ENCODE measurements around the gene LEKR1. TPM values are rescaled to one million over a fixed set of nuclear protein-coding genes. Genes with fewer than 3 reads are reported as not detected.

LEKR1 gene
- total and polyA plus RNA-seq, 2 of the 13 experiments (the other 11 are each of a cell fraction or from before 2014, with no cell fraction given) = 0.49 to 1.5 TPM

DNA sequence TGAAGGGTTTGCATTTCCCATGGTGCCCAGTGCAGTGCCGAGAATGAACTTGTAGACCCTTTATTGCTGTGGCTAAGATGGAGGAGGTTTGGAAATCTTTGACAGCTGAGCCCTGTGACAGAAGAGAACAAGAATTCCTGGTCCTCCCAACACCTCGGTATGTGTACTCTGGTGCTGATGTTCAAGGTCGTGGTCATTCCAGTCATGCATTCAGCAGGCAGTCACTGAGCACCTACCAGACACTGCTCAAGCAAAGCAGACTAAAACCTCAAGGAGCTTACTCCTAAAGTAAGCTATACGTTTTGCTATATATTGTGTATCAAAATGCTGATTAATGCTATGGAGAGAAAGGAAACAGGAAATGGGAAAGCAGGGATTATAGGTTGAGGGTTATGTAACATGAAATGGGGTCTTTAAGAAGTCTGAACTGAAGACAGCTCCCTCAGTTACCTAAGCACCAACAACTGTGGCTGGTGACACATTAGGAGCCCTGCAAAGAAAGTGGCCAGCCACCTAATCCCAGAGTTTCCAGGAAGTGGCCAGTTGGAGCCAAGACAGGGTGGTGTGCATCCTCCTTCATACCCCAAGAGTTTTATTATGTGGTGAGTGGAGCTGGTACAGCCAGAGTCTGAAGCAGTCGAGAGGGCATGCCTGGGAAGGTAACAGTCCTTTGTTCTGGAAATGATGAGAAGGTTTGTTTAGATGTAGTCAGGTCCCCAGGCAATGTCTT lies 268.8 kb downstream of the LEKR1 start (continued):
- TF ChIP-seq, protein P1, sequence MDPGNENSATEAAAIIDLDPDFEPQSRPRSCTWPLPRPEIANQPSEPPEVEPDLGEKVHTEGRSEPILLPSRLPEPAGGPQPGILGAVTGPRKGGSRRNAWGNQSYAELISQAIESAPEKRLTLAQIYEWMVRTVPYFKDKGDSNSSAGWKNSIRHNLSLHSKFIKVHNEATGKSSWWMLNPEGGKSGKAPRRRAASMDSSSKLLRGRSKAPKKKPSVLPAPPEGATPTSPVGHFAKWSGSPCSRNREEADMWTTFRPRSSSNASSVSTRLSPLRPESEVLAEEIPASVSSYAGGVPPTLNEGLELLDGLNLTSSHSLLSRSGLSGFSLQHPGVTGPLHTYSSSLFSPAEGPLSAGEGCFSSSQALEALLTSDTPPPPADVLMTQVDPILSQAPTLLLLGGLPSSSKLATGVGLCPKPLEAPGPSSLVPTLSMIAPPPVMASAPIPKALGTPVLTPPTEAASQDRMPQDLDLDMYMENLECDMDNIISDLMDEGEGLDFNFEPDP (CRISPR knock-in tag; conservative IDR thresholded peaks at IDR 0.05) = no peak
- TF ChIP-seq ZFP82 (CRISPR knock-in tag; IDR thresholded peaks at IDR 0.05; ENCODE audit: borderline replicate concordance) = no peak
- TF ChIP-seq, protein P2, sequence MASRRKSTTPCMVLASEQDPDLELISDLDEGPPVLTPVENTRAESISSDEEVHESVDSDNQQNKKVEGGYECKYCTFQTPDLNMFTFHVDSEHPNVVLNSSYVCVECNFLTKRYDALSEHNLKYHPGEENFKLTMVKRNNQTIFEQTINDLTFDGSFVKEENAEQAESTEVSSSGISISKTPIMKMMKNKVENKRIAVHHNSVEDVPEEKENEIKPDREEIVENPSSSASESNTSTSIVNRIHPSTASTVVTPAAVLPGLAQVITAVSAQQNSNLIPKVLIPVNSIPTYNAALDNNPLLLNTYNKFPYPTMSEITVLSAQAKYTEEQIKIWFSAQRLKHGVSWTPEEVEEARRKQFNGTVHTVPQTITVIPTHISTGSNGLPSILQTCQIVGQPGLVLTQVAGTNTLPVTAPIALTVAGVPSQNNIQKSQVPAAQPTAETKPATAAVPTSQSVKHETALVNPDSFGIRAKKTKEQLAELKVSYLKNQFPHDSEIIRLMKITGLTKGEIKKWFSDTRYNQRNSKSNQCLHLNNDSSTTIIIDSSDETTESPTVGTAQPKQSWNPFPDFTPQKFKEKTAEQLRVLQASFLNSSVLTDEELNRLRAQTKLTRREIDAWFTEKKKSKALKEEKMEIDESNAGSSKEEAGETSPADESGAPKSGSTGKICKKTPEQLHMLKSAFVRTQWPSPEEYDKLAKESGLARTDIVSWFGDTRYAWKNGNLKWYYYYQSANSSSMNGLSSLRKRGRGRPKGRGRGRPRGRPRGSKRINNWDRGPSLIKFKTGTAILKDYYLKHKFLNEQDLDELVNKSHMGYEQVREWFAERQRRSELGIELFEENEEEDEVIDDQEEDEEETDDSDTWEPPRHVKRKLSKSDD (CRISPR knock-in tag; IDR thresholded peaks at IDR 0.05; ENCODE audit: low read depth) = no peak
- TF ChIP-seq RBM22 (optimal IDR thresholded peaks at IDR 0.05; ENCODE audit: low read length) = no peak
- TF ChIP-seq NFE2L2 (IDR thresholded peaks at IDR 0.05; ENCODE audit: low read length) = no peak
- no peak for TF ChIP-seq ZNF30 (CRISPR knock-in tag; IDR thresholded peaks at IDR 0.05)
- TF ChIP-seq, protein P3, sequence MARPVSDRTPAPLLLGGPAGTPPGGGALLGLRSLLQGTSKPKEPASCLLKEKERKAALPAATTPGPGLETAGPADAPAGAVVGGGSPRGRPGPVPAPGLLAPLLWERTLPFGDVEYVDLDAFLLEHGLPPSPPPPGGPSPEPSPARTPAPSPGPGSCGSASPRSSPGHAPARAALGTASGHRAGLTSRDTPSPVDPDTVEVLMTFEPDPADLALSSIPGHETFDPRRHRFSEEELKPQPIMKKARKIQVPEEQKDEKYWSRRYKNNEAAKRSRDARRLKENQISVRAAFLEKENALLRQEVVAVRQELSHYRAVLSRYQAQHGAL (CRISPR knock-in tag; IDR thresholded peaks at IDR 0.05; ENCODE audit: not compliant biosample characterization) = peak; percentile 79
- no peak for TF ChIP-seq RAD21 (CRISPR knock-in tag; IDR thresholded peaks at IDR 0.05)
- TF ChIP-seq GATAD1 (CRISPR knock-in tag; IDR thresholded peaks at IDR 0.05) = 0 out of 2 replicates have a peak, but pooled peaks have one; percentile 29
- TF ChIP-seq, protein P4, sequence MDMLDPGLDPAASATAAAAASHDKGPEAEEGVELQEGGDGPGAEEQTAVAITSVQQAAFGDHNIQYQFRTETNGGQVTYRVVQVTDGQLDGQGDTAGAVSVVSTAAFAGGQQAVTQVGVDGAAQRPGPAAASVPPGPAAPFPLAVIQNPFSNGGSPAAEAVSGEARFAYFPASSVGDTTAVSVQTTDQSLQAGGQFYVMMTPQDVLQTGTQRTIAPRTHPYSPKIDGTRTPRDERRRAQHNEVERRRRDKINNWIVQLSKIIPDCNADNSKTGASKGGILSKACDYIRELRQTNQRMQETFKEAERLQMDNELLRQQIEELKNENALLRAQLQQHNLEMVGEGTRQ (IDR thresholded peaks at IDR 0.05; ENCODE audit: low read depth, low read length) = no peak
- TF ChIP-seq, protein P4 (CRISPR knock-in tag; IDR thresholded peaks at IDR 0.05; ENCODE audit: borderline replicate concordance) = no peak
- no peak for TF ChIP-seq ZNF776 (CRISPR knock-in tag; IDR thresholded peaks at IDR 0.05)
- TF ChIP-seq ZNF260 (CRISPR knock-in tag; IDR thresholded peaks at IDR 0.05; ENCODE audit: borderline replicate concordance, low read depth) = no peak
- TF ChIP-seq MED13 (CRISPR knock-in tag; IDR thresholded peaks at IDR 0.05) = peak; percentile 66; the same call in 1 of the 2 replicates
- no peak for TF ChIP-seq BRCA1 (CRISPR knock-in tag; IDR thresholded peaks at IDR 0.05)
- no peak for TF ChIP-seq ZNF160 (CRISPR knock-in tag; IDR thresholded peaks at IDR 0.05)
- TF ChIP-seq, protein P5, sequence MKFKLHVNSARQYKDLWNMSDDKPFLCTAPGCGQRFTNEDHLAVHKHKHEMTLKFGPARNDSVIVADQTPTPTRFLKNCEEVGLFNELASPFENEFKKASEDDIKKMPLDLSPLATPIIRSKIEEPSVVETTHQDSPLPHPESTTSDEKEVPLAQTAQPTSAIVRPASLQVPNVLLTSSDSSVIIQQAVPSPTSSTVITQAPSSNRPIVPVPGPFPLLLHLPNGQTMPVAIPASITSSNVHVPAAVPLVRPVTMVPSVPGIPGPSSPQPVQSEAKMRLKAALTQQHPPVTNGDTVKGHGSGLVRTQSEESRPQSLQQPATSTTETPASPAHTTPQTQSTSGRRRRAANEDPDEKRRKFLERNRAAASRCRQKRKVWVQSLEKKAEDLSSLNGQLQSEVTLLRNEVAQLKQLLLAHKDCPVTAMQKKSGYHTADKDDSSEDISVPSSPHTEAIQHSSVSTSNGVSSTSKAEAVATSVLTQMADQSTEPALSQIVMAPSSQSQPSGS (CRISPR knock-in tag; IDR thresholded peaks at IDR 0.05) = peak; percentile 55; the same call in 1 of the 2 replicates
- TF ChIP-seq FOXJ3 (CRISPR knock-in tag; IDR thresholded peaks at IDR 0.05; ENCODE audit: borderline replicate concordance) = peak; percentile 42; the same call in 1 of the 2 replicates
- TF ChIP-seq, protein P6, sequence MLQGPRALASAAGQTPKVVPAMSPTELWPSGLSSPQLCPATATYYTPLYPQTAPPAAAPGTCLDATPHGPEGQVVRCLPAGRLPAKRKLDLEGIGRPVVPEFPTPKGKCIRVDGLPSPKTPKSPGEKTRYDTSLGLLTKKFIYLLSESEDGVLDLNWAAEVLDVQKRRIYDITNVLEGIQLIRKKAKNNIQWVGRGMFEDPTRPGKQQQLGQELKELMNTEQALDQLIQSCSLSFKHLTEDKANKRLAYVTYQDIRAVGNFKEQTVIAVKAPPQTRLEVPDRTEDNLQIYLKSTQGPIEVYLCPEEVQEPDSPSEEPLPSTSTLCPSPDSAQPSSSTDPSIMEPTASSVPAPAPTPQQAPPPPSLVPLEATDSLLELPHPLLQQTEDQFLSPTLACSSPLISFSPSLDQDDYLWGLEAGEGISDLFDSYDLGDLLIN (CRISPR knock-in tag; IDR thresholded peaks at IDR 0.05; ENCODE audit: borderline replicate concordance) = no peak
